Testis (tissue), 5 donors: ENCODE results near the gene THAP12. TPM values are rescaled to one million over a fixed set of nuclear protein-coding genes. Genes with fewer than 3 reads are reported as not detected.
A peak's percentile ranks its signal among the peaks of the same experiment; 100 is the strongest.

Experiments used
- DNase-seq: peaks from one replicate; pipeline ENCODE4 v3.0.0-alpha.2; 2019
- H3K27ac ChIP-seq, 2 donors: fragments of 200-600 bp; sonication (generic); one replicate each; pipeline ENCODE4 v1.5.1; 2019
- H3K27me3 ChIP-seq: fragments of 200-600 bp; sonication (generic); one replicate; pipeline ENCODE4 v1.5.1; 2019
- H3K36me3 ChIP-seq: fragments of 200-600 bp; sonication (generic); one replicate; pipeline ENCODE4 v1.5.1; 2017; ENCODE audit warnings: low read depth; ENCODE audit errors: missing control alignments
- H3K4me1 ChIP-seq: fragments of 200-600 bp; sonication (generic); one replicate; pipeline ENCODE4 v1.5.1; 2019
- H3K4me3 ChIP-seq, 2 donors: fragments of 200-600 bp; sonication (generic); one replicate each; pipeline ENCODE4 v1.5.1; 2017 to 2019
- H3K9me3 ChIP-seq: fragments of 200-600 bp; sonication (generic); one replicate; pipeline ENCODE4 v1.5.1; 2017
- CTCF ChIP-seq, 3 experiments: fragments of 450-650 bp in 2 of 3; fragments of 200-600 bp in 1 of 3; sonication (generic) in 1 of 3; IDR thresholded peaks; one replicate each; pipeline ENCODE4 v1.5.1; 2016 to 2019; ENCODE audit warnings: antibody characterized with exemption in 3 of 3, mild to moderate bottlenecking in 2 of 3, moderate library complexity in 1 of 3
- POLR2A ChIP-seq: fragments of 450-650 bp; IDR thresholded peaks from one replicate; pipeline ENCODE4 v1.6.1; 2017; ENCODE audit warnings: antibody characterized with exemption, mild to moderate bottlenecking, moderate library complexity
- WGBS, 2 donors: methylation state at CpG; one replicate each; pipeline ENCODE4 v1.1.5; 2018; 5-methylcytosine and 5-hydroxymethylcytosine counted together
- intact Hi-C: fragments of 100-400 bp; cut with DNase I; formaldehyde crosslinking; loops from one replicate; pipeline ENCODE4 v1.15.1; 2023; ENCODE audit warnings: low total_unique reads
- long read RNA-seq, 2 donors: transcript quantifications; one replicate each; lab custom pipeline, GENCODE V29; 2026
- polyA plus RNA-seq: library from polyadenylated mRNA; stranded (reverse); fragments of 350-450 nt; fragmentation: Illumina TruSeq; extraction: RNeasy Lipid Tissue Mini Kit (QIAGEN cat#74804); gene quantifications from one replicate; pipeline ENCODE4 v1.2.3, GENCODE V29; 2014; ENCODE audit warnings: low read depth, low replicate concordance; ENCODE audit not compliant: insufficient read depth
- total RNA-seq, 2 donors: library from RNA; depleted of rRNA; stranded (reverse); fragments of >200 nt; gene quantifications; one replicate each; pipeline ENCODE4 v1.2.3, GENCODE V29; 2016

The THAP12 gene
- total RNA-seq (10 to 100 TPM; 37.7 to 41.0 TPM), polyA plus RNA-seq (39.8 TPM)
- long read RNA-seq, donor 1, full-length matches to known transcripts: 21 of 26 reads
- long read RNA-seq, donor 1, partial matches to known transcripts: 5 of 26 reads
- long read RNA-seq, donor 1, other reads (novel, unspliced or antisense): 0 of 26 reads
- long read RNA-seq, donor 2, transcript THAP12-201 (5 exons, 3,300 nt): major isoform, 15 of 18 reads
- long read RNA-seq, donor 2, partial matches to known transcripts: 0 of 18 reads
- long read RNA-seq, donor 2, other reads (novel, unspliced or antisense): 0 of 18 reads

- TF ChIP-seq CTCF (IDR thresholded peaks at IDR 0.05) (peak in 1 of 3 experiments; percentile 6), POLR2A (peak; percentile 74)
- Histone ChIP-seq H3K27me3 (no peaks in the 10 kb centered on the region), H3K36me3 (no peaks in the 10 kb centered on the region), H3K4me1 (peaks cover 14% of the 10 kb centered on the region), H3K9me3 (no peaks in the 10 kb centered on the region), H3K4me3 (peak within 1 kb of the TSS; percentile 85 to 94), H3K27ac (peak within 1 kb of the TSS; percentile 60 to 87)
- intact Hi-C loops: no loop called here
- 0 to 1% methylated on average over 21 to 39 of the region's 69 CpGs for whole genome bisulfite sequencing, 2 donors
- DNase-seq: peak; percentile 97
Measured at GRCh38 chr11:76380977-76381719, at the start of gene THAP12, which contains the start of gene GVQW3. THAP12 (minus strand) TSS chr11:76381132; CDS start chr11:76380836, 296 bp downstream. GVQW3 (plus strand) TSS chr11:76381323; CDS start chr11:76381829, 506 bp downstream.

GRCh38 chr11:76426660-76427059, 45.7 kb upstream of the THAP12 start:
- no peak for TF ChIP-seq POLR2A
- no peak for TF ChIP-seq CTCF (IDR thresholded peaks at IDR 0.05)
- no peak for DNase-seq
- Histone ChIP-seq H3K4me1 (no peaks in the 10 kb centered on the region), H3K27me3 (no peaks in the 10 kb centered on the region), H3K36me3 (no peaks in the 10 kb centered on the region), H3K4me3 (no peak overlapping the region), H3K27ac (no peak overlapping the region), H3K9me3 (no peaks in the 10 kb centered on the region)
- intact Hi-C loops: no loop called here

- H3K4me1 ChIP-seq: no peaks in the 10 kb centered on the region
- 87 to 92% methylated on average over 2 of the region's 2 CpGs for whole genome bisulfite sequencing, 2 donors
- no peaks in the 10 kb centered on the region for H3K36me3 ChIP-seq
- no peaks in the 10 kb centered on the region for H3K27me3 ChIP-seq
- no peak for TF ChIP-seq CTCF (IDR thresholded peaks at IDR 0.05)
- TF ChIP-seq POLR2A: no peak
- no peaks in the 10 kb centered on the region for H3K9me3 ChIP-seq
- no peak for DNase-seq
- no peak overlapping the region for H3K27ac ChIP-seq
- intact Hi-C loops: no loop called here
- H3K4me3 ChIP-seq: no peak overlapping the region
Measured at GRCh38 chr11:76424891-76425290, 44.0 kb upstream of the THAP12 start.

- DNase-seq: no peak
- no peak for TF ChIP-seq POLR2A
- no peak for TF ChIP-seq CTCF (IDR thresholded peaks at IDR 0.05)
- intact Hi-C loops: no loop called here
- Histone ChIP-seq H3K27ac (no peak overlapping the region), H3K27me3 (no peaks in the 10 kb centered on the region), H3K9me3 (no peaks in the 10 kb centered on the region), H3K36me3 (no peaks in the 10 kb centered on the region), H3K4me1 (no peaks in the 10 kb centered on the region), H3K4me3 (no peak overlapping the region)
- 75 to 77% methylated on average over 3 of the region's 3 CpGs for WGBS, 2 donors
Measured at GRCh38 chr11:76424379-76424778, 43.4 kb upstream of the THAP12 start.
